Neural crest cell (in vitro differentiated cells): Measurements from ENCODE around the gene ITCH. TPM values are rescaled to one million over a fixed set of nuclear protein-coding genes. Genes with fewer than 3 reads are reported as not detected.

Experiments used
- DNase-seq: peaks from one replicate; pipeline ENCODE4 v3.0.0; 2021; ENCODE audit warnings: low read depth, mixed read lengths, low spot score
- H3K27ac Mint-ChIP-seq: one replicate; pipeline ENCODE4 v1.8.0; 2021; ENCODE audit warnings: mild to moderate bottlenecking, mixed read lengths; ENCODE audit not compliant: unreplicated experiment
- H3K27me3 Mint-ChIP-seq: 2 replicates; pipeline ENCODE4 v1.8.0; 2021; ENCODE audit warnings: low read depth, mild to moderate bottlenecking, mixed read lengths
- H3K36me3 Mint-ChIP-seq: 2 replicates; pipeline ENCODE4 v1.8.0; 2021; ENCODE audit warnings: low read depth, mild to moderate bottlenecking, mixed read lengths
- H3K4me1 Mint-ChIP-seq: 2 replicates; pipeline ENCODE4 v1.8.0; 2021; ENCODE audit warnings: mixed read lengths
- H3K4me3 Mint-ChIP-seq: one replicate; pipeline ENCODE4 v1.8.0; 2021; ENCODE audit warnings: mild to moderate bottlenecking, mixed read lengths
- H3K9me3 Mint-ChIP-seq: 2 replicates; pipeline ENCODE4 v1.8.0; 2021; ENCODE audit warnings: mixed read lengths
- total RNA-seq: library from RNA; stranded (reverse); gene quantifications from 2 replicates; pipeline ENCODE4 v1.2.1, GENCODE V29; 2021
- TF ChIP-seq, protein P1 (sequence below): fragments of 200-600 bp; sonication (generic); conservative IDR thresholded peaks from 2 replicates; pipeline ENCODE4 v1.5.0; 2021; ENCODE audit warnings: antibody characterized with exemption, mild to moderate bottlenecking

ITCH gene
- total RNA-seq, 1 donor from 2014 or later = 69.3 TPM

DNA sequence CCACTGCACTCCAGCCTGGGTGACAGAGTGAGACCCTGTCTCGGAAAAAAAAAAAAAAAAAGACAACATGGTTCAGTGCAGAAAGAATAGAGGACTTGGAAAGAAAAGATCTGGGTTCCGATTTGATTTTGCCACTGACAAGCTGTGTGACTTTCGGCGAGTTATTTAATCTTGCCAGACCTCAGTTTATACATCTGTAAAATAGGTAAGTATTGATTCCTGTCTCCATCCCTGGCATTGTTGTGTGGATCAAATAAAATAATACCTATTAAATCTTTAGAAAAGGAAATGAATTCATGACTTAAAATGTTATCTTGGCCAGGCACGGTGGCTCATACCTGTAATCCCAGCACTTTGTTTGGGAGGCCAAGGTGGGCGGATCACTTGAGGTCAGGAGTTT lies 7.0 kb downstream of the ITCH start:
- TF ChIP-seq, protein P1, sequence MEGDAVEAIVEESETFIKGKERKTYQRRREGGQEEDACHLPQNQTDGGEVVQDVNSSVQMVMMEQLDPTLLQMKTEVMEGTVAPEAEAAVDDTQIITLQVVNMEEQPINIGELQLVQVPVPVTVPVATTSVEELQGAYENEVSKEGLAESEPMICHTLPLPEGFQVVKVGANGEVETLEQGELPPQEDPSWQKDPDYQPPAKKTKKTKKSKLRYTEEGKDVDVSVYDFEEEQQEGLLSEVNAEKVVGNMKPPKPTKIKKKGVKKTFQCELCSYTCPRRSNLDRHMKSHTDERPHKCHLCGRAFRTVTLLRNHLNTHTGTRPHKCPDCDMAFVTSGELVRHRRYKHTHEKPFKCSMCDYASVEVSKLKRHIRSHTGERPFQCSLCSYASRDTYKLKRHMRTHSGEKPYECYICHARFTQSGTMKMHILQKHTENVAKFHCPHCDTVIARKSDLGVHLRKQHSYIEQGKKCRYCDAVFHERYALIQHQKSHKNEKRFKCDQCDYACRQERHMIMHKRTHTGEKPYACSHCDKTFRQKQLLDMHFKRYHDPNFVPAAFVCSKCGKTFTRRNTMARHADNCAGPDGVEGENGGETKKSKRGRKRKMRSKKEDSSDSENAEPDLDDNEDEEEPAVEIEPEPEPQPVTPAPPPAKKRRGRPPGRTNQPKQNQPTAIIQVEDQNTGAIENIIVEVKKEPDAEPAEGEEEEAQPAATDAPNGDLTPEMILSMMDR = no peak
- DNase-seq = no peak
- H3K4me1 Mint-ChIP-seq = peaks cover 23% of the 10 kb centered on the region
- H3K27me3 Mint-ChIP-seq = no peaks in the 10 kb centered on the region
- H3K9me3 Mint-ChIP-seq = no peaks in the 10 kb centered on the region
- peaks cover 34% of the 10 kb centered on the region for H3K36me3 Mint-ChIP-seq
- no peak overlapping the region for H3K27ac Mint-ChIP-seq
- no peak overlapping the region for H3K4me3 Mint-ChIP-seq

DNA sequence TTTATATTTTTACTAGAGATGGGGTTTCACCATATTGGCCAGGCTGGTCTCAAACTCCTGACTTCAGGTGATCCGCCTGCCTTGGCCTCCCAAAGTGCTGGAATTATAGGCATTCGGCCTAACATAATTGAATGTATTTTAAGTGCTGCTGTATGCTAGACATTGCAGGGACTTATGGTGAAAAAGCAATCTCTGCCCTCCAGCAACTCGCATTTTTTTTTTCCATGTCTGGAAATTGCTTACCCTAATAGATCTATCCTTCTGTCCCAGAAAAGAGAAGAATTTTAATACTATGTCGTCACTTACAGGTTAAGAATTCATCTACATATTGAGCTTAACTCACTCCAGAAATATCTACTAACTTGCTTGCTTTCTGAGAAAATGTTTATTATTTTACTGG lies 10.4 kb downstream of the ITCH start:
- no peak for DNase-seq
- Mint-ChIP-seq H3K27me3 (no peaks in the 10 kb centered on the region), H3K27ac (no peak overlapping the region), H3K9me3 (no peaks in the 10 kb centered on the region), H3K4me3 (no peak overlapping the region), H3K4me1 (peaks cover 15% of the 10 kb centered on the region), H3K36me3 (peaks cover 30% of the 10 kb centered on the region)
- TF ChIP-seq, protein P1 = no peak

DNA sequence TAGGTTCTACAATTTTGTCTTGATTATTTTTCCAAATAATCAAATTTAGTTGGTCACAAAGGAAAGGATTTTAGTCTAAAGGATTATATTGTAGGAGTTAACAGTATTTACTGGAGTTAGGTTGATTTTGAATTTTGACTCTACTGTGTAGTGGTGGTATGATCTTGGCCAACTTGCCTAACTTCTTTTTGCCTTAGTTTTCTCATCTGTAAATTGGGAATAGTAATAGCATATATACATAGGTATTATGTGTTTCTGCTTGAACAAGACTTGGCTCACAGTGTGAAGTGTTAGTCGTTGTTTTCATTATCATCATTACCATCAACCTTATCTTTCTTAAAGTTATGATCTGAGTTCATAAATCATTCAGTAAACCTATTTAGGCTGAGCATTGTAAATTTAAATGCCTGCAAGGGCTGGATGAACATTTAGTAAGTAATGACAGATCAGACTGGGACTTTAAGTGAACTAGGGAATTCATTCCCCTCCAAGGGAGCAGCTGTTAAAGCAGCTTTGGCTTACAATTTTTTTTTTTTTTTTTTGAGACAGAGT lies 11.2 kb downstream of the ITCH start:
- H3K27ac Mint-ChIP-seq = no peak overlapping the region
- peaks cover 14% of the 10 kb centered on the region for H3K4me1 Mint-ChIP-seq
- H3K27me3 Mint-ChIP-seq = no peaks in the 10 kb centered on the region
- no peaks in the 10 kb centered on the region for H3K9me3 Mint-ChIP-seq
- TF ChIP-seq, protein P1 = no peak
- no peak overlapping the region for H3K4me3 Mint-ChIP-seq
- no peak for DNase-seq
- H3K36me3 Mint-ChIP-seq = peaks cover 22% of the 10 kb centered on the region

DNA sequence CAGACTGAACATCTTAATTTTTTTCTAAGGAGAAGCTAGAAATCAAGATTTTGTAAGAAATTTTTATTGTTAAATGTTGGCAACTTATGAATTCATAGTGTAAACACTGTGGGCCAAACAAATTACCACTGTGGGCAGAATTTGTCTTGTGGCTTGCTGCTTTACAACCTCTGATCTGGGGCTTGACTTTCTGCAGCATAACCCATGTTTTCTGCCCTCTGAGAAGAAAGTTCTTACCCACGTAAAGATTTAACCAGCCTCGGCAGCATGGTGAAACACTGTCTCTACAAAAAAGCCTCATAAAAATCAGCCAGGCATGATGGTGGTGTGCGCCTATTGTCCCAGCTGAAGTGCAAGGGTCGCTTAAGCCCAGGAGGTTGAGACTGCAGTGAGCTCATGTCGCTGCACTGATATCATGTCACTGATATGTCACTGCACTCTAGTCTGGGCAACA lies 12.9 kb downstream of the ITCH start:
- Mint-ChIP-seq H3K9me3 (no peaks in the 10 kb centered on the region), H3K4me3 (no peak overlapping the region), H3K27me3 (no peaks in the 10 kb centered on the region), H3K4me1 (peaks cover 14% of the 10 kb centered on the region), H3K36me3 (peaks cover 13% of the 10 kb centered on the region), H3K27ac (no peak overlapping the region)
- TF ChIP-seq, protein P1 = no peak
- DNase-seq = no peak

DNA sequence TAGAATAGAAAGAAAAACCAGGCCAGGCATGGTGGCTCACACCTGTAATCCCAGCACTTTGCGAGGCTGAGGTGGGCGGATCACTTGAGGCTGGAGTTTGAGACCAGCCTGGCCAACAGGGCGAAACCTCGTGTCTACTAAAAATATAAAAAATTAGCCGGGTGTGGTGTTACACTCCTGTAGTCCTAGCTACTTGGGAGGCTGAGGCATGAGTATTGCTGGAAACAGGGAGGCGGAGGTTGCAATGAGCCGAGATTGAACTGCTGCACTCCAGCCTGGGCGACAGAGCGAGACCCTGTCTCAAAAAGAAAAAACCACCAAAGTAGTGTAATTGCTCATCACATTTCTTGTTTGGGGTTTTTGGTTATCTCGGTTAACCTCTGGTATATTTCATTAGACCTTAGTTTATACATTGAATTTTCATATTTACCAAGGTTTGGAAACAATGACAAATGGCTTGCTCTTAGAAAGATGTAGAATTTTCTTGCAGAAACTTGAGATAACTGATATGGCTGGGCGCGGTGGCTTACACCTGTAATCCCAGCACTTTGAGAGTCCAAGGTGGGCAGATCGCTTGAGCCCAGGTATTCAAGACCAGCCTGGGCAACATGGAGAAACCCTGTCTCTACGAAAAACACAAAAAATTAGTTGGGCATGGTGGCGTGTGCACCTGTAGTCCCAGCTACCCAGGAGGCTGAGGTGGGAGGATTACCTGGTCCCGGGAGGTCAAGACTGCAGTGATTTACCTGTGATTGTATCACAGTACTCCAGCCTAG lies 14.2 kb downstream of the ITCH start:
- Mint-ChIP-seq H3K27ac (no peak overlapping the region), H3K4me3 (no peak overlapping the region), H3K4me1 (peaks cover 14% of the 10 kb centered on the region), H3K9me3 (no peaks in the 10 kb centered on the region), H3K27me3 (no peaks in the 10 kb centered on the region), H3K36me3 (peaks cover 14% of the 10 kb centered on the region)
- TF ChIP-seq, protein P1 = no peak
- no peak for DNase-seq
